HG02623 (cell line): ENCODE data around the gene EPN2.

Experiments used
- ATAC-seq: cut with Tn5 transposase; IDR thresholded peaks from one replicate; pipeline ENCODE4 v1.9.1; 2021; ENCODE audit warnings: moderate library complexity; ENCODE audit not compliant: unreplicated experiment

The EPN2 gene

GRCh38 chr17:19238167-19238505 lies 970 bp downstream of the EPN2 start:
- no peak for ATAC-seq

- ATAC-seq, result no peak
Measured at GRCh38 chr17:19239544-19239943, 2.4 kb downstream of the EPN2 start.

- ATAC-seq, result no peak
Measured at GRCh38 chr17:19242323-19242722, 5.2 kb downstream of the EPN2 start.

DNA sequence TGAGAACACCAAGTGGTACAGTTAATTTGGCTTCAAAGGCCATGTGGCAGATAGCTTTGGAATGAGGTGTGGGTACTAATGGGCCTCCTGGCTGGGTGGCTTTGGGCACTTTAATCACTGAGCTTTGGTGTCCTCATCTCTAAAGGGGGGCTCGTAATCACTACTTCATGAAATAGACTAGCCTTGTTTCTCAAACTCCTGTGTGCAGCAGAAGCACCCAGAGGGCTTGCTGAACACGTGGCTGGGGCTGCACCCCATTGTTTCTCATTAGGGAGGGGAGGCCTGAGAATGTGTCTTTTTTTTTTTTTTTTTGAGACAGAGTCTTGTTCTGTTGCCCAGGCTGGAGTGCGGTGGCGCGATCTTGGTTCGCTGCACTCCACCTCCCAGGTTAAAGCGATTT lies 5.8 kb downstream of the EPN2 start:
- ATAC-seq, result no peak

DNA sequence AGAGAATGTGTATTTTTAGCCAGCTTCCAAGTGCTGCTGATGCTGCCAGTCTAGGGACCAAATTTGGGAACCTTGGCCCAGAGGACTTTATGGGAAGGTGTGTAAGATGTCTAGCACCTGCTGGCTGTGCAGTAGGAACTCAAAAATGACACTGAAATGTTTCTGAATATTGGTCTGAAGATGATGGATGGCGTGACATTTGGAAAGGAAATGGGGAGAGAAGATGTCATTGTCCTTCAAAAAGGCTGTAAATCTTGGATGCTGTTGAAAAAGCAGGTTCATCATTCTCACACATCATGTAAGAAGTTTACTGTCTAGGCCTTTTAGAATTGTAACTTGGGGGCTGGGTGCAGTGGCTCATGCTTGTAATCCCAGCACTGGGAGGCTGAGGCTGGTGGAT lies 6.7 kb downstream of the EPN2 start:
- no peak for ATAC-seq

DNA sequence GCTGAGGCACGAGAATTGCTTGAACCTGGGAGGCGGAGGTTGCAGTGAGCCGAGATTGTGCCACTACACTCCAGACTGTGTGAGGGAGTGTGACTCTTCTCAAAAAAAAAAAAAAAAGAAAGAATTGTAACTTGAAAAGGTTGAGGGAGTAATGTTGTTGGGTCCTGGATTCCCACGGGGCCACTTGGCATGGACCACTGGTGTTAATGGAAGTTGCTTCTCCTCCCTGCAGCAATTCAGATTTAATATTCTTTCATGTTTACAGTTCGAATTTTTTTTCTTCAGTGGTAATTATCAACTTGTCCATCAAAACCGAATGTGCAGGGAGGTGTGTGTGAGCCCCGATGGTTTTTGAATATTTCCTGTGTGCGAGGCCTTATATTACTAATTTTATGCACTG lies 7.2 kb downstream of the EPN2 start:
- ATAC-seq, result no peak

- ATAC-seq, result no peak
Measured at GRCh38 chr17:19244781-19245180, 7.6 kb downstream of the EPN2 start.

DNA sequence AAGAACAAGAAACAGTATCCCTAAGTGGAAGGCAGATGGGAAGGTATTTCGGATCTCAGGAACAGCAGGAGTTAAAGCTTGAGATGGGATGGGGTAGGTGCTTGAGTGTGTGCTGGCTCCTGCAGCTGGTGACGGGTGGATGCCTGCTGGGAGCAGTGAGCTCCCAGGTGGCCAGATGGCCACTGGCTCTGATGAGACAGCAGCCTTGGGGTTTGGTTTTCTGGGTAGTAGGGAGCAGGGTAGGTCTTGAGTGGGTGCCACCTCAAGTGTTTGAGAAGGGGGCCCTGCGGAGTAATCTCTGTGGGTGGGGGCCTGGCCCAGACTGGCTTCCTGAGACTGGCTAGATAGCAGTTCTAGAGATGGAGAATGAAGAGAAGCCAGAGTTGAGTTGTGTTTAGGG lies 10.3 kb downstream of the EPN2 start:
- ATAC-seq, result no peak

- ATAC-seq, result no peak
Measured at GRCh38 chr17:19248151-19248927, 11.2 kb downstream of the EPN2 start.

- ATAC-seq, result no peak
Measured at GRCh38 chr17:19248928-19249574, 11.9 kb downstream of the EPN2 start.

DNA sequence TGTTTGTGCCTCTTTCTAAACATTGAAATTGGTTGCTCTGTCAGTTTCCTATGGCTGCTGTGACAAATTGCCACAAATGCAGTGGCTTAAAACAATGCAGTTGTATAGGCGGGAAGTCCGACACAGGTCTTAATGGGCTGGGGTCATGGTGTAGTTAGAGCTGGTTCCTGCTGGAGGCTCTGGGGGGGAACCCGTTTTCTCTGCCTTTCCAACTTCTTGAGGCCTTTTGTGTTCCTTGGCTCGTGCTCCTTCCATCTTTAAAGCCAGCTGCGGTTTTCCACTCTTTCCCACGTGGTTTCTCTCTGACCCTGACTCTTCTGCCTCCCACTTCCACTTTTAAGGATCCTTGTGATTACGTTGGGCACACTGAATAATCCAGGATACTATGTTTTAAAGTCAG lies 12.5 kb downstream of the EPN2 start:
- no peak for ATAC-seq

- no peak for ATAC-seq
Measured at GRCh38 chr17:19250421-19251173, 13.4 kb downstream of the EPN2 start.

DNA sequence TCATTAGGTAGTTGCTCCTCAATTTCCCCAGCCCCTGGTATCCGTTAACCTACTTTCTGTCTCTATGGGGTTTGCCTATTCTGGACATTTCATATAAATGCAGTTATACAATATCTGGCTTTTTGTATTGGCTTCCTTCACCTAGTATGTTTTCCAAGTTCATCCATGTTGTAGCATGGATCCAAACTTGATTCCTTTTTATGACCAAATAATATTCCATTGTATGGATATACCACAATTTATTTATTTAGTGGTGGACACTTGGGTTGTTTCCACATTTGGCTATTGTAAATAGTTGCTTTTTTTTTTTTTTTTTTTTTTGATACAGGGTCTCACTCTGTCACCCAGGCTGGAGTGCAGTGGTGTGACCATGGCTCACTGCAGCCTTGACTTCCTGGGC lies 15.9 kb downstream of the EPN2 start:
- ATAC-seq, result no peak

DNA sequence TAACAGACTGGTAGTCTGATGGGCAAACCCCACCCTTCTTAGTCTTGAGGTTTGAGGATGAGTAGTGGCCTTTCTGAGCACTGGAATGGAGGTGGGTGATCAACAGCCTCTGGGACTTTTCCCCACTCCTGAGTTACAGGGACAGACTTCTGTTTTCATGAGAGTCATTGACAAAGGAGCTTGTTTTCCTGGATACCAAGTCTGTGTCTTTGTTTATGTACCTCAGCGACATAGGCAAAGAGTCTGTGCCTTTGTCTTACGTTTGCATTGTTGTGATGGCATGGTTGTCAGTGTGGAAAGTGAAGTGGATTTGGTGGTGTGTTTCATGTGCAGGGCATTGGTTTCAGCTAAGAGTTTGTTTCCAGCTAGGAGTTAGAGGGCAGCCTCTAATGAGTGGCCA lies 17.5 kb downstream of the EPN2 start:
- no peak for ATAC-seq

GRCh38 chr17:19255279-19255678 lies 18.1 kb downstream of the EPN2 start:
- ATAC-seq, result no peak

DNA sequence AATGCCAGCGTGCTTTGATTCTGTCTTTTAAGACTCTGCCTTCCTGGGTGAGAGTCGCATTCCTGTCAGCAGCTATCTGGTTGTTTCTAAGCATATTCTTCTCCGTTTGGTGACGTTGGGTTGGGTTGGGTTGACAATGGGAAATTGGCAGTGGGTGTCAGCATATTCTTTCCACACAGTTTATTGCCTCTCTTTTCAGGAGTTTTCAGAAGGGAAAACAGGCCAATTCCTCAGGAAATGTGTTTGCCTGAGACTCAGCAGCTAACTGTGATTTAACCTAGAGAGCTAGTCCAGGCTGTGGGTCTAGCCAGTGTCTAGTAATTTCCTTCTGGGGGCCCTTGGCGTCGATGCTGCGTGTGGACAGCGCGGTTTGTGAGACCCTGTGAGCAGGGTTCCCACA lies 21.2 kb downstream of the EPN2 start:
- no peak for ATAC-seq

GRCh38 chr17:19260958-19261357 lies 23.8 kb downstream of the EPN2 start:
- ATAC-seq, result no peak

DNA sequence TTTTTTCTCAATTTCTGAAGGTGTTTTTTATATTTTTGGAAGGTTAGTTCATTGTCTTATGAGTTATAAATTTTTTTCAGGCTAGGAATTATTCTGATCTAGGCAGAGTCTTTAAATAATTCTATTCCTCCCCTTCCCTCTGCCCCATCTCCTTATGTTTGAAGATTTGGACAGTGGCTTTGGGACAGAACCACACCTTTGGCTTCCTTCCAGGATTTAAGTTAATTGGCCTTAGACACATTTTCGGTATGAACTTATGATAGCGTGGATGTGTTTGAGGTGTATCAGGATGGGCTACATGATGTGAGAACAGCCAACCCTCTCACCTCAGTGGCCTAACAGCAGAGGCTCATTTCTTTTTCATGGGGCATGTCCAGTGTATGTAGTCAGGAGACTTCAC lies 24.3 kb downstream of the EPN2 start:
- ATAC-seq, result no peak

DNA sequence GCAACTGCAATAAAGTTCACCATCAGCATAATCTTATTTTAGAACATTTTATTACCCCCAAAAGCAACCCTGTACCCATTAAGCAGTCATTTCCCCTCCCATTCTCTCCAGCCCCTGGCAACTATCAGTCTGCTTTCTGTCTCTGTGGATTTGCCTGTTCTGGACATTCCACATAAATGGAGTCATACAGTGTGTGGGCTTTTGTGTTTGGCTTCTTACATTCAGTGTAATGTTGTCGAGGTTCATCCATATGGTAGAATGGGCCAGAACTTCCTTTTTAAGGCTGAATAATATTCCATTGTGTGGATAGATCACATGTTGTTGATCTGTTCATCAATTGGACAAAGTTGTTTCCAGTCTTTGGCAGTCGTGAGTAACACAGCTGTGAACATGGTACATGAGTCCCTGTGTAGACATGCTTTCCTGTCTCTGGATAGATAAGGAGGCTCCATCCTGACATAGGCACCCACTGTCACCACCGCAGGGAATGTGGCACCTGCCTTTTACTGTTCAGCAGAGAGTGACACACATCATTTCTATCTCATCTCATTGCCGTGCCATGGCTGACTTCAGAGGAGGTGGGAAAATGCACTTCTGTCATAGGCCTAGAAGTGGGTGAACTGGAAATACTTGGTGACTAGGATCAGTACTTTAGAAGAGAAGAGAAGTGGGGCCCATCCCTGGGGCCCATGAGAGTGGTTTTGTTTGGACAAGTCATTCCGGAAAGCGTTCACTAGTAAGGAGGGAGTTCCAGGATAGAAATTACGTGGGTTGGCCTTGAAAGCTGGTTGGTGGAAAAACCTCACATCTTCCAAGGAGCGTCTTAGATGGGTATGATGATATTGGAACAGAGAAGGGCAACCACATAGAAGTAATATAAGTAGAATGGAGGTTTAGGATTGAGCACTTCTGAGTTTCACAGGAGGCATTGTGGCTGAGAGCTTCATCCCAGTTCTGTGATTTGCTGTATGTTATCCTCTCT lies 25.8 kb downstream of the EPN2 start:
- ATAC-seq, result no peak

- ATAC-seq, result no peak
Measured at GRCh38 chr17:19263641-19264051, 26.5 kb downstream of the EPN2 start.

GRCh38 chr17:19264268-19264667 lies 27.1 kb downstream of the EPN2 start:
- no peak for ATAC-seq
